NB4 (cell line): ENCODE data around the gene PPP2R2D.

Experiments
- DNase-seq: peaks from one replicate; pipeline ENCODE4 v3.0.0; 2010; ENCODE audit warnings: low read depth
- H3K4me3 ChIP-seq: one replicate; pipeline ENCODE4 v1.5.1; 2011; ENCODE audit warnings: mild to moderate bottlenecking, low read depth, low read length, moderate library complexity
- CTCF ChIP-seq: IDR thresholded peaks from one replicate; pipeline ENCODE4 v1.5.1; 2012; ENCODE audit warnings: low read depth, low read length
- MAX ChIP-seq: IDR thresholded peaks from 2 replicates; pipeline ENCODE4 v1.6.1; 2011; ENCODE audit warnings: low read depth, low read length
- MYC ChIP-seq: IDR thresholded peaks from 2 replicates; pipeline ENCODE4 v1.6.1; 2011; ENCODE audit warnings: low read depth, low read length
- POLR2A ChIP-seq: IDR thresholded peaks from 2 replicates; pipeline ENCODE4 v1.6.1; 2011; ENCODE audit warnings: mild to moderate bottlenecking; ENCODE audit not compliant: insufficient read length; ENCODE audit errors: extremely low read depth

The PPP2R2D gene

GRCh38 chr10:131974034-131974817 is 73.4 kb downstream of the PPP2R2D start:
- TF ChIP-seq MYC = no peak
- TF ChIP-seq MAX = no peak
- no peak for TF ChIP-seq POLR2A
- no peak for TF ChIP-seq CTCF
- no peak overlapping the region for H3K4me3 ChIP-seq
- no peak for DNase-seq

- DNase-seq = no peak
- TF ChIP-seq CTCF (no peak), POLR2A (no peak), MYC (no peak), MAX (no peak)
- no peak overlapping the region for H3K4me3 ChIP-seq
These were observed 74.2 kb downstream of the PPP2R2D start for GRCh38 chr10:131975003-131975402.

GRCh38 chr10:131975796-131976195 is 75.0 kb downstream of the PPP2R2D start:
- no peak for DNase-seq
- no peak overlapping the region for H3K4me3 ChIP-seq
- no peak for TF ChIP-seq MYC

- no peak for DNase-seq
- TF ChIP-seq MAX (no peak), CTCF (no peak), MYC (no peak), POLR2A (no peak)
- peak overlapping the region; percentile 17 for H3K4me3 ChIP-seq
These were observed 76.7 kb downstream of the PPP2R2D start for GRCh38 chr10:131977323-131978096.

- H3K4me3 ChIP-seq = peak overlapping the region; percentile 21
These were observed 77.6 kb downstream of the PPP2R2D start for GRCh38 chr10:131978366-131978765.

More at GRCh38 chr10:131978366-131978765, 77.6 kb downstream of the PPP2R2D start:
- DNase-seq = no peak
- TF ChIP-seq POLR2A (no peak), MYC (no peak), MAX (no peak), CTCF (no peak)
